WTC11 (cell line): ENCODE measurements around the gene USP47. TPM values are rescaled to one million over a fixed set of nuclear protein-coding genes. Genes with fewer than 3 reads are reported as not detected.

Source experiments
- ATAC-seq: fragments of 200-7000 bp; cut with Tn5 transposase; 2 replicates; pipeline ENCODE4 v1.10.0; 2021; ENCODE audit warnings: mild to moderate bottlenecking, moderate library complexity
- CTCF ChIA-PET: fragments of 300-600 bp; sonication (Branson Sonifier 250); formaldehyde crosslinking; loops from one replicate; lab custom pipeline; 2021; ENCODE audit warnings: antibody characterized with exemption; lab: Charles Lee
- POLR2A ChIA-PET: fragments of 350-600 bp; sonication (Branson Sonifier 250); formaldehyde crosslinking; loops from one replicate; lab custom pipeline; 2021; ENCODE audit warnings: antibody characterized with exemption; lab: Charles Lee
- DNase-seq: peaks from one replicate; pipeline ENCODE4 v3.0.0; 2021; ENCODE audit warnings: low spot score
- H3K27ac Mint-ChIP-seq: 2 replicates; pipeline ENCODE4 v1.8.0; 2021; ENCODE audit warnings: mixed read lengths
- H3K27me3 Mint-ChIP-seq: 2 replicates; pipeline ENCODE4 v1.8.0; 2021; ENCODE audit warnings: low read depth, mild to moderate bottlenecking, moderate library complexity, mixed read lengths
- H3K36me3 Mint-ChIP-seq: 2 replicates; pipeline ENCODE4 v1.8.0; 2021; ENCODE audit warnings: mixed read lengths
- H3K4me1 Mint-ChIP-seq: 2 replicates; pipeline ENCODE4 v1.8.0; 2022; ENCODE audit warnings: mixed read lengths
- H3K4me3 Mint-ChIP-seq: 2 replicates; pipeline ENCODE4 v1.8.0; 2021; ENCODE audit warnings: mild to moderate bottlenecking, moderate library complexity, mixed read lengths
- H3K9me3 Mint-ChIP-seq: 2 replicates; pipeline ENCODE4 v1.8.0; 2021; ENCODE audit warnings: mixed read lengths
- CREB1 ChIP-seq: sonication (generic); formaldehyde crosslinking; IDR thresholded peaks from 2 replicates; pipeline ENCODE4 v1.8.0; 2023; ENCODE audit warnings: mild to moderate bottlenecking, missing genetic modification reagents
- CREM ChIP-seq: sonication (generic); formaldehyde crosslinking; IDR thresholded peaks from 2 replicates; pipeline ENCODE4 v1.8.1; 2022; ENCODE audit warnings: mild to moderate bottlenecking, missing genetic modification reagents, moderate library complexity
- CTCF ChIP-seq: fragments of 200-600 bp; IDR thresholded peaks from 2 replicates; pipeline ENCODE4 v1.8.0; 2022; ENCODE audit warnings: antibody characterized with exemption
- E2F1 ChIP-seq: sonication (generic); formaldehyde crosslinking; IDR thresholded peaks from 2 replicates; pipeline ENCODE4 v1.8.0; 2022; ENCODE audit warnings: mild to moderate bottlenecking, missing genetic modification reagents
- E2F5 ChIP-seq: sonication (generic); formaldehyde crosslinking; IDR thresholded peaks from 2 replicates; pipeline ENCODE4 v1.8.1; 2022; ENCODE audit warnings: mild to moderate bottlenecking, moderate library complexity, missing genetic modification reagents
- ERG ChIP-seq: fragments of 250-450 bp; sonication (Bioruptor Pico); IDR thresholded peaks from 2 replicates; pipeline ENCODE4 v1.8.0; 2021; ENCODE audit warnings: mild to moderate bottlenecking
- FOXP1 ChIP-seq: sonication (generic); formaldehyde crosslinking; IDR thresholded peaks from 2 replicates; pipeline ENCODE4 v1.8.0; 2022; ENCODE audit warnings: missing genetic modification reagents, mild to moderate bottlenecking, moderate library complexity, borderline replicate concordance
- KAT7 ChIP-seq: sonication (generic); formaldehyde crosslinking; IDR thresholded peaks from 2 replicates; pipeline ENCODE4 v1.8.1; 2023; ENCODE audit warnings: missing genetic modification reagents, mild to moderate bottlenecking, borderline replicate concordance
- OVOL2 ChIP-seq: fragments of 250-450 bp; sonication (Bioruptor Pico); IDR thresholded peaks from 2 replicates; pipeline ENCODE4 v1.9.0; 2021; ENCODE audit warnings: mild to moderate bottlenecking, borderline replicate concordance
- SMAD3 ChIP-seq: sonication (generic); formaldehyde crosslinking; IDR thresholded peaks from 2 replicates; pipeline ENCODE4 v1.8.0; 2022; ENCODE audit warnings: missing genetic modification reagents, mild to moderate bottlenecking, borderline replicate concordance
- ZNF416 ChIP-seq: fragments of 250-450 bp; sonication (Bioruptor Pico); IDR thresholded peaks from 2 replicates; pipeline ENCODE4 v1.9.0; 2021; ENCODE audit warnings: mild to moderate bottlenecking, inconsistent platforms
- ZNF425 ChIP-seq: fragments of 250-450 bp; sonication (Bioruptor Pico); conservative IDR thresholded peaks from 2 replicates; pipeline ENCODE4 v1.9.0; 2021; ENCODE audit warnings: mild to moderate bottlenecking
- ZNF532 ChIP-seq: fragments of 250-450 bp; sonication (Bioruptor Pico); IDR thresholded peaks from 2 replicates; pipeline ENCODE4 v1.9.0; 2021; ENCODE audit warnings: mild to moderate bottlenecking, borderline replicate concordance
- total RNA-seq: library from RNA; stranded (reverse); gene quantifications from 3 replicates; pipeline ENCODE4 v1.2.3, GENCODE V29; 2021
- TF ChIP-seq, protein P1 (sequence below): sonication (generic); formaldehyde crosslinking; IDR thresholded peaks from 2 replicates; pipeline ENCODE4 v1.8.1; 2023; ENCODE audit warnings: mild to moderate bottlenecking, missing genetic modification reagents, moderate library complexity
- TF ChIP-seq, protein P2 (sequence below): sonication (generic); formaldehyde crosslinking; IDR thresholded peaks from 2 replicates; pipeline ENCODE4 v1.8.0; 2023; ENCODE audit warnings: missing genetic modification reagents

Gene USP47
- total RNA-seq, 1 experiment from 2014 or later: 19.7 TPM

DNA sequence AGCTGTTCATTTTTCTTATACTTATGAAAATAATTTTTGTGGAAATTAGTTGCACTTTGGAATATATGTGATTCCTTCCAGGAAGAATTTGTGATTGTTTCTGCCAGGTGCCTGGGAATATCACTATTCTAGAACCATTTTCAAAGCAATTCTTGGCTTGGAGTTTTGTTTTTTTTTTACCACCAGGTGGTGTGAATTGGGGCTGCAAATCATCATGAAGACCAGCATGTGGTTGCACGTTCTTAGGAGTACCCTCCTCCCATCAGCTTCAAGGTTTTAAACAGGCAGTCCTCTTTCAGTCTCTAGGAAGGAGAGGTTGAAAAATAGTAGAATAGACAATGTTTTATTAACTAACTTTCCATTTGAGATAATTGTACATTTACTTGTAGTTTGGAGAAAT is 25.9 kb downstream of the USP47 start:
- no peak overlapping the region for H3K4me3 Mint-ChIP-seq
- ATAC-seq: peak; percentile 38; the same call in 1 of the 2 replicates
- peaks cover 60% of the 10 kb centered on the region for H3K4me1 Mint-ChIP-seq
- TF ChIP-seq OVOL2 (CRISPR knock-in tag) (no peak), E2F1 (CRISPR knock-in tag) (no peak), ERG (no peak), SMAD3 (CRISPR knock-in tag) (no peak), ZNF532 (CRISPR knock-in tag) (no peak), FOXP1 (CRISPR knock-in tag) (no peak), CTCF (no peak)
- TF ChIP-seq, protein P1, sequence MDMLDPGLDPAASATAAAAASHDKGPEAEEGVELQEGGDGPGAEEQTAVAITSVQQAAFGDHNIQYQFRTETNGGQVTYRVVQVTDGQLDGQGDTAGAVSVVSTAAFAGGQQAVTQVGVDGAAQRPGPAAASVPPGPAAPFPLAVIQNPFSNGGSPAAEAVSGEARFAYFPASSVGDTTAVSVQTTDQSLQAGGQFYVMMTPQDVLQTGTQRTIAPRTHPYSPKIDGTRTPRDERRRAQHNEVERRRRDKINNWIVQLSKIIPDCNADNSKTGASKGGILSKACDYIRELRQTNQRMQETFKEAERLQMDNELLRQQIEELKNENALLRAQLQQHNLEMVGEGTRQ (CRISPR knock-in tag): no peak
- TF ChIP-seq, protein P2, sequence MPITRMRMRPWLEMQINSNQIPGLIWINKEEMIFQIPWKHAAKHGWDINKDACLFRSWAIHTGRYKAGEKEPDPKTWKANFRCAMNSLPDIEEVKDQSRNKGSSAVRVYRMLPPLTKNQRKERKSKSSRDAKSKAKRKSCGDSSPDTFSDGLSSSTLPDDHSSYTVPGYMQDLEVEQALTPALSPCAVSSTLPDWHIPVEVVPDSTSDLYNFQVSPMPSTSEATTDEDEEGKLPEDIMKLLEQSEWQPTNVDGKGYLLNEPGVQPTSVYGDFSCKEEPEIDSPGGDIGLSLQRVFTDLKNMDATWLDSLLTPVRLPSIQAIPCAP (CRISPR knock-in tag): no peak
- TF ChIP-seq, all 79 proteins: peak for 0
- Mint-ChIP-seq H3K36me3 (peaks cover 2% of the 10 kb centered on the region; the same call in 1 of the 2 replicates), H3K27ac (no peak overlapping the region), H3K27me3 (peaks cover 6% of the 10 kb centered on the region), H3K9me3 (peaks cover 3% of the 10 kb centered on the region)
- ChIA-PET POLR2A (no interaction called here), CTCF (interaction anchor here (0.7 to 0.9 kb wide), 2 partner anchors 8 to 604 kb away, joined by 3 read pairs; no protein-coding TSS in a partner anchor)
- DNase-seq: no peak

DNA sequence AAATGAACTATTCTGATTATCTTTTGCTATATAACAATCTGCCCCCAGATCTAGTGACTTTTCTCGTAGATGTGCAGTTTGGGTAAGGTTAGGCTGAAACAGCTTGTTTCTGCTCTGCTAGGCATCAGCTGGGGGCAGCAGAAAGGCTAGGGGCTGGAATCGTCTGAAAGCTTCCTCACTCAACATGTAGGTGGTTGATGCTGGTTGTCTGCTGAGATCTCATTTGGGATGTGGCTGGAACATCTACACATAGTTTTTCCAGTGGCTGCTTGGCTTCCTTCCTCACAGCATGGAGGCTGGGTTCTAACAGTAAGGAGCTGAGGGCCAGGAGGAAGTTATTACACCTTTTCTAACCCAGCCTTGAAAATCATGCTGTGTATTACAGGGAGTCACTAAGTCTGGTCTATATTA is 30.2 kb downstream of the USP47 start:
- Mint-ChIP-seq H3K4me1 (peaks cover 42% of the 10 kb centered on the region), H3K27ac (peak overlapping the region; percentile 57), H3K27me3 (peaks cover 6% of the 10 kb centered on the region), H3K36me3 (peaks cover 10% of the 10 kb centered on the region; the same call in 1 of the 2 replicates), H3K4me3 (no peak overlapping the region), H3K9me3 (peaks cover 3% of the 10 kb centered on the region)
- ChIA-PET POLR2A (interaction anchor here (0.6 kb wide), 1 partner anchor 316 kb away, joined by 3 read pairs; no protein-coding TSS in a partner anchor), CTCF (interaction anchor here (0.7 to 2.1 kb wide), 8 partner anchors 17 to 809 kb away, joined by 3 to 7 read pairs (median 4); no protein-coding TSS in a partner anchor)
- no peak for TF ChIP-seq FOXP1 (CRISPR knock-in tag)
- TF ChIP-seq ZNF416: no peak
- TF ChIP-seq CREB1 (CRISPR knock-in tag): no peak
- no peak for TF ChIP-seq E2F5
- no peak for TF ChIP-seq CREM (CRISPR knock-in tag)
- no peak for TF ChIP-seq ZNF425 (CRISPR knock-in tag)
- TF ChIP-seq KAT7 (CRISPR knock-in tag): no peak
- no peak for TF ChIP-seq E2F1 (CRISPR knock-in tag)
- DNase-seq: no peak
- ATAC-seq: peak; percentile 57
